Activated CD4-positive, alpha-beta T cell treated with anti-CD3 and anti-CD28 coated beads, Interleukin-2, amount 10 ng/mL, durations not matched to agents 24 days and 14 days (primary cell): Measurements from ENCODE around the gene CERS6. TPM values are rescaled to one million over a fixed set of nuclear protein-coding genes. Genes with fewer than 3 reads are reported as not detected.
"Not testable (repeated sequence)": the region's sequence is repeated elsewhere in the genome, so short reads cannot be mapped to it uniquely, and the experiment has no call there.

ENCODE experiments used
- DNase-seq: peaks from one replicate; pipeline ENCODE4 v3.0.0; 2022
- H3K27ac Mint-ChIP-seq: one replicate; pipeline ENCODE4 v1.8.0; 2022; ENCODE audit warnings: mild to moderate bottlenecking, mixed read lengths
- H3K27me3 Mint-ChIP-seq: one replicate; pipeline ENCODE4 v1.8.0; 2022; ENCODE audit warnings: mixed read lengths
- H3K36me3 Mint-ChIP-seq: one replicate; pipeline ENCODE4 v1.8.0; 2022; ENCODE audit warnings: low read depth, mild to moderate bottlenecking, mixed read lengths
- H3K4me1 Mint-ChIP-seq: one replicate; pipeline ENCODE4 v1.8.0; 2021; ENCODE audit warnings: mixed read lengths
- H3K4me3 Mint-ChIP-seq: one replicate; pipeline ENCODE4 v1.8.0; 2022; ENCODE audit warnings: mild to moderate bottlenecking, moderate library complexity, mixed read lengths
- H3K9me3 Mint-ChIP-seq: one replicate; pipeline ENCODE4 v1.8.0; 2021; ENCODE audit warnings: mixed read lengths
- intact Hi-C: fragments of 100-400 bp; cut with micrococcal nuclease; formaldehyde crosslinking; loops from one replicate; pipeline ENCODE4 v1.15.1; 2023
- total RNA-seq: library from RNA; stranded (reverse); gene quantifications from 2 replicates; pipeline ENCODE4 v1.2.3, GENCODE V29; 2022

The CERS6 gene
- total RNA-seq, 1 donor from 2014 or later: 25.3 TPM

GRCh38 chr2:168642873-168643272 lies 186.8 kb downstream of the CERS6 start:
- intact Hi-C loops: no loop called here
- Mint-ChIP-seq H3K27me3 (no peaks in the 10 kb centered on the region), H3K4me1 (peaks cover 7% of the 10 kb centered on the region), H3K4me3 (no peak overlapping the region), H3K27ac (no peak overlapping the region), H3K9me3 (peaks cover 7% of the 10 kb centered on the region), H3K36me3 (peaks cover 7% of the 10 kb centered on the region)
- no peak for DNase-seq

GRCh38 chr2:168643979-168644378 lies 187.9 kb downstream of the CERS6 start:
- Mint-ChIP-seq H3K36me3 (peaks cover 7% of the 10 kb centered on the region), H3K27me3 (no peaks in the 10 kb centered on the region), H3K27ac (peak overlapping the region; percentile 26), H3K4me3 (no peak overlapping the region), H3K9me3 (peaks cover 7% of the 10 kb centered on the region), H3K4me1 (peaks cover 7% of the 10 kb centered on the region)
- no peak for DNase-seq
- intact Hi-C loops: no loop called here

DNA sequence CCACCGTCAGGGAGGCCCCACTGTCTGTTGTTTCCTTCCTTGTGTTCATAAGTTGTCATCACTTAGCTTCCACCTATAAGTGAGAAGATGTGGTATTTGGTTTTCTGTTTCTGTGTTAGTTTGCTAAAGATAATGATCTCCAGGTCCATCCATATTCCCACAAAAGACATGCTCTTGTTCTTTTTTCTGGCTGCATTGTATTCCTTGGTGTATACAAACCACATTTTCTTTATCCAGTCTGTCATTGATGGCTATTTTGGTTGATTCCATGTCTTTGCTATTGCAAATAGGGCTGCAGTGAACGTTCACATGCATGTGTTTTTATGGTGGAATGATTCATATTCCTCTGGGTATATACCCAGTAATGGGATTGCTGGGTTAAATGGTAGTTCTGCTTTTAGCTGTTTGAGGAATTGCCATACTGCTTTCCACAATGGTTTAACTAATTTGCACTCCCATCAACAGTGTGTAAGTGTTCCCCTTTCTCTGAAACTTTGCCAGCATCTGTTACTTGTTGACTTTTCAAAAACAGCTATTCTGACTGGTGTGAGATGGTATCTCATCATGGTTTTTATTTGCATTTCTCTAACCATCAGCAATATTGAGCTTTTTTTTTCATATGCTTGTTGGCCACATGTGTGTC lies 189.7 kb downstream of the CERS6 start:
- no peaks in the 10 kb centered on the region for H3K27me3 Mint-ChIP-seq
- H3K36me3 Mint-ChIP-seq: peaks cover 7% of the 10 kb centered on the region
- intact Hi-C loops: no loop called here
- no peak for DNase-seq
- H3K4me1 Mint-ChIP-seq: peaks cover 7% of the 10 kb centered on the region
- H3K4me3 Mint-ChIP-seq: no peak overlapping the region
- H3K27ac Mint-ChIP-seq: no peak overlapping the region
- peaks cover 7% of the 10 kb centered on the region for H3K9me3 Mint-ChIP-seq

DNA sequence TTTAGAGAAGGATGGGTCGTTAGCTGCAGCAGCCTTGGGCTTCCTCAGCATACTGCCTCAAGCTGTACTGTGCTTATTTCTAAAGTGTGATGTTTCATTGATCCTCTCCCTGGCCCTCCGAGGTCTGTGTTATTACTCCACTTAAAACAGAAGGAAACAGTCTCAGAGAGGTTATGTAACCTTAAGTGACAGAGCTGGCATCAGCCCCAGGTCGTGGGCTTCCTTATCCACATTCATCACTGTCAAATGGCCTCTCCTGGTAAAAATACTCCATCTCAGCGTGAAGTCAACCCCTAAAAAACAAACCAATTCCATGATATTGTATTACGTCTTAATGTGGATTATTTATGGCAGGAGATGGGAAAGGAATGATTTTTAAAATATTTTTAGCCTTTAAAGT lies 193.0 kb downstream of the CERS6 start:
- Mint-ChIP-seq H3K4me1 (peaks cover 5% of the 10 kb centered on the region), H3K27me3 (no peaks in the 10 kb centered on the region), H3K27ac (no peak overlapping the region), H3K4me3 (no peak overlapping the region), H3K9me3 (peaks cover 7% of the 10 kb centered on the region), H3K36me3 (peaks cover 5% of the 10 kb centered on the region)
- intact Hi-C loops: no loop called here
- DNase-seq: no peak

DNA sequence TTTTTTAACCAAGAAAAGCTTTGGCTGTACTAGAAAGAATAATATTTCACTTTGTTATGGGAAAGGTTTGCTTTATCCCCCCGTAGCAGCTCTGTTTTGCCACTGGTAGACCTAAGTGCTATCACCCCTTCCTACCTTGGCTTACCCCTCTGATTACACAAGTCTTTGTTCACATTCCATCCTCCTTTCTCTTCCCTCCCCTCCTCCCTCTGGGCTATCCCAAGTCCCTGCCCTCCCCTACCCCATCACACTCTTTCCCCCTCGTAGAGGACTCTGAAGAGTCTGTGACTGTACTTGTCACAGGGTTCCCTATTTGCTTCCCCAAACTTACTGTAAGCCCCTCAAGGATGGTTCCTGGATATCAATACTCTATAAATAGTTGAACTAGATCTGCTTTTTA lies 193.5 kb downstream of the CERS6 start:
- Mint-ChIP-seq H3K36me3 (peaks cover 4% of the 10 kb centered on the region), H3K4me3 (no peak overlapping the region), H3K27ac (no peak overlapping the region), H3K4me1 (peaks cover 3% of the 10 kb centered on the region), H3K9me3 (peaks cover 7% of the 10 kb centered on the region), H3K27me3 (no peaks in the 10 kb centered on the region)
- no peak for DNase-seq
- intact Hi-C loops: no loop called here

DNA sequence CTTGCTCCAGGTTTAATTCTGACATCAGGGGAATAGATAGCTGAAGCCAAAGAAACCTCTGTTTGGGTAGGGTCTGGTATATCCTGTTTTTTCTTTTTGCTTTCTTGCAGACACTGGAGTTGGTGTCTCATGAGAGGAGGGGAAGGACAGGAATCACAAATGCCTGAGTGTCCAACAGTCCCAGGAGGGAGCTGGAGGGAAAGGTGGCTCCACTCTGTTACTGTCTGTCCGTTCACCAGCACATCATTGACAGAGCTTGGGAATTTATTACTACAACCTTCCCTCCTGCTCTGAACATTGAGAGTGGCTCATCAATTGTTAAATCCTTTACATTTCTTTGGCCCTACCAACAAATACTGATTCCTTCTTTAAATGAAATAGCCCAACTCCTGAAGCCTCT lies 194.1 kb downstream of the CERS6 start:
- Mint-ChIP-seq H3K4me1 (peaks cover 3% of the 10 kb centered on the region), H3K36me3 (peaks cover 8% of the 10 kb centered on the region), H3K4me3 (no peak overlapping the region), H3K27ac (no peak overlapping the region), H3K9me3 (peaks cover 7% of the 10 kb centered on the region), H3K27me3 (no peaks in the 10 kb centered on the region)
- no peak for DNase-seq
- intact Hi-C loops: no loop called here

DNA sequence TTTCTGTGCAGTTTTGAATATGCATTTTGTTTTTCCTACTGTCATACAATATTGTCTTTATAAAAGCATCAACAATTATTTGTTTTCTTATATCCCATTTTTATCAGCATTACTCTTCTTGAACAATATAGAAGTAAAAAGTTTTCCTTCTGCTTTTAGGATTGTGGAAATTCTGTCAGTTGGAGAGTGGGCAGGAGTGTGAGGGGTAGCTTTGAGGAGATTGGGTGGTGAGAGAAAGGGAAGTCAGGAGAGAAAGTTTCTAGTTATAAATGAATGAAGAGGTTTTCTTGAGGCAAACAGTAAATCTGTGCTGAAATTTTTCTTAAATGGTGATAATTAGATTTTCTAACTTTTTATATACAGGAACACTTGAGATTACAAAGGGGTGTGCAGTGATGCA lies 194.7 kb downstream of the CERS6 start:
- Mint-ChIP-seq H3K36me3 (peaks cover 5% of the 10 kb centered on the region), H3K4me1 (no peaks in the 10 kb centered on the region), H3K4me3 (no peak overlapping the region), H3K9me3 (peaks cover 4% of the 10 kb centered on the region), H3K27ac (no peak overlapping the region), H3K27me3 (no peaks in the 10 kb centered on the region)
- no peak for DNase-seq
- intact Hi-C loops: no loop called here

DNA sequence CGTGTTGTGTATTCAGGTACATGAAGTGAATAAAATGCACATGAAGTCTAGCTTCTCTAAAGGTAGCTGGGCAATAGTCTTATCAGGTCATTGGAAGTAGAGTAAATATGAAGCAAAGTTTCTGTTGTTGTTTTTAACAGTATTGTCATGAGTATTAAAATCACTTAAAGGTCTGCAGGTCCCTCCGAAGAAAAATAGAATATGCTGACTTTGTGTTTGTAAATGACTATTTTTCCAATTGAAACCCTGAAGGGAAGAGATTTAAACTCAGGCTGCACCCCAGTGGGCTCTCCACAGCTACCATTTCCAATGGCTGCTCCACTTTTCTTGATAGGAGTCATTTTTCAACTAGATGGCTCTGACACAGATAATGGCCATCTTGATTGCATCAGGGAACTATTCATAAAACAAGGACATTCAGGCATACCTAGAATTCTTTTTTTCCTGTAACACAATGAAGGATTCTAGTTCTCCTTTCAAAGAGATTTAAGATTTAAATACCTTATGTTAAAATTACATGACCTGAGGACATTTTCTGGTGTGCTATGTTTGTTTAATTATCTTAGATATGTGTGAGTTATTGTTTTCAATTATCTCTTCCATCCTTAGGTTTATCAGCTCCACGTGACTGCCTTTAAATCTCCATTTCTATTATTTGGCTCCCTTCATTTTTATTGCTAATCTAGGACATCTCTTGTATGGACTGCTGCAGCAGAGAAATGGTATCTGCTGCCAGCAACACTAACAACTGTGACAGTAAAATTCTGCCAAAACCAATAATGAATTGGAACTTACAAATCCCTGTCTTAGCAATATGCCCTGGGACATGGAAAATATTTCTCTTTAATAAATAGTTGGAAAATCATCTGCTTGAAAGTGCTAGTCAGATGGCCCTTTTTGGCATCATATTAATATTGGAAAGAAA lies 197.2 kb downstream of the CERS6 start:
- peaks cover 4% of the 10 kb centered on the region for H3K36me3 Mint-ChIP-seq
- H3K4me3 Mint-ChIP-seq: no peak overlapping the region
- intact Hi-C loops: no loop called here
- DNase-seq: no peak
- H3K9me3 Mint-ChIP-seq: no peaks in the 10 kb centered on the region
- H3K4me1 Mint-ChIP-seq: no peaks in the 10 kb centered on the region
- H3K27ac Mint-ChIP-seq: no peak overlapping the region
- no peaks in the 10 kb centered on the region for H3K27me3 Mint-ChIP-seq

- Mint-ChIP-seq H3K27me3 (no peaks in the 10 kb centered on the region), H3K4me1 (no peaks in the 10 kb centered on the region)
Observed at GRCh38 chr2:168654705-168655104, 198.6 kb downstream of the CERS6 start.

GRCh38 chr2:168655207-168655606 lies 199.1 kb downstream of the CERS6 start:
- Mint-ChIP-seq H3K36me3 (peaks cover 4% of the 10 kb centered on the region), H3K27me3 (no peaks in the 10 kb centered on the region), H3K9me3 (no peaks in the 10 kb centered on the region), H3K27ac (no peak overlapping the region), H3K4me3 (no peak overlapping the region), H3K4me1 (no peaks in the 10 kb centered on the region)
- no peak for DNase-seq
- intact Hi-C loops: no loop called here

More at GRCh38 chr2:168654705-168655104, 198.6 kb downstream of the CERS6 start:
- Mint-ChIP-seq H3K4me3 (no peak overlapping the region), H3K36me3 (peaks cover 4% of the 10 kb centered on the region), H3K9me3 (no peaks in the 10 kb centered on the region), H3K27ac (no peak overlapping the region)
- intact Hi-C loops: no loop called here
- DNase-seq: no peak

- H3K9me3 Mint-ChIP-seq, H3K4me3 Mint-ChIP-seq, H3K27ac Mint-ChIP-seq, H3K36me3 Mint-ChIP-seq, DNase-seq, H3K4me1 Mint-ChIP-seq, H3K27me3 Mint-ChIP-seq, intact Hi-C loops: not testable (repeated sequence)
Observed at GRCh38 chr2:168657378-168657777, 201.3 kb downstream of the CERS6 start.

GRCh38 chr2:168658706-168659105 lies 202.6 kb downstream of the CERS6 start:
- Mint-ChIP-seq H3K4me3 (no peak overlapping the region), H3K36me3 (peaks cover 4% of the 10 kb centered on the region), H3K4me1 (no peaks in the 10 kb centered on the region), H3K27me3 (no peaks in the 10 kb centered on the region), H3K9me3 (no peaks in the 10 kb centered on the region), H3K27ac (no peak overlapping the region)
- no peak for DNase-seq
- intact Hi-C loops: no loop called here

DNA sequence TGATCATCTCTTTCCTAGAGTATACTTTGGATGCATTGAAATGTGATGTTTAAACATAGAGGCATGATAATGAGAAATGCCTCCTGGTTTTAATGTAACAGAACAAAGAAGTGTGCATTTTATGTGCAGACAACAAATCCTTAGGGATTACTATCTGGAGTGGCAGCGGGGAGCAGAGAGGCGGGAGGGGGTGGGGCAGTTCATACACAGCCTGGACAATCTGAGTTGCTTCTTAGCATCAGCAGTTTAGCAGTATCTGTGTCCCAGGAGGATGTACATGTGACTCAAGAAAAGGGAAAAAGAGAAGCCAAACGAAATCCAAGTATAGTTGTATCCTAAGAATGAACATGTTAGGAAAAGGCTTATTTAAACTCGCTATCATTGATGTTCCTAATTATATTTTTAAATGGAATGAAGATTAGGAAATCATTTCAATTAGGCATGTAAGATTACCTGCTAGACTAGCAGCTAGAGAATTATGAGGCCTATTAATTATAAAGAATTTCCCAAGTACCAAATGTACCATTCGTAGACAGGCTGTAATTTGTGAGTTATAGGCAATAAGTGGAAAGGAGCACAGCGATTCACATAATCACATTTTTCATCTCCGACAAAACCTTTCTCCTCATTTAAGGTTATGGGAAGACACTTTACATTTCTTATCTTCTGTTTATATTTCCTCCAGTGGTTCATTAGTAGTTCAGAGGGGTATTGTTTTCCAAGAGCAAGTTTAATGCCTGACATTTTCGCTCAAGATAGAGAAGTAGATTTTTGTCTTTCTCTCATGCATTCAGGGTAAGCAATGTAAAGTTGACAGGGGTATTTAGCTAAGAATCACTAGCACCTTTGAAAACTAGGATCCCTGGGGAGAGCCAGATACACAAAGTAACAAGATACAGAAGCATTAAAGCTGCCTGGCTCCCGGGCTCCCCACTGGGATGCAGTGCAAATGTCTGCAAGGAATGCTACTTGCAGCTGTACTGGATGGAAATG lies 205.1 kb downstream of the CERS6 start:
- H3K36me3 Mint-ChIP-seq: peaks cover 2% of the 10 kb centered on the region
- no peak for DNase-seq
- no peak overlapping the region for H3K27ac Mint-ChIP-seq
- no peaks in the 10 kb centered on the region for H3K27me3 Mint-ChIP-seq
- peaks cover 4% of the 10 kb centered on the region for H3K4me1 Mint-ChIP-seq
- no peaks in the 10 kb centered on the region for H3K9me3 Mint-ChIP-seq
- intact Hi-C loops: no loop called here
- no peak overlapping the region for H3K4me3 Mint-ChIP-seq
